ENCODE results near the gene SDCCAG8.

- TF ChIP-seq HDAC2 (IDR thresholded peaks at IDR 0.05; ENCODE audit: borderline replicate concordance in 1 of 2, low read depth in 2 of 2, low read length in 2 of 2) (no peak), ZNF274 (IDR thresholded peaks at IDR 0.05; ENCODE audit: borderline replicate concordance, extremely low read depth, low read length) (no peak), TCF12 (IDR thresholded peaks at IDR 0.05; ENCODE audit: low read depth, low read length) (no peak)
Measured at GRCh38 chr1:243510928-243511327, 255.1 kb downstream of the SDCCAG8 start.

Measured in H1 (cell line).